Measurements from ENCODE around the gene NELL1.

The NELL1 gene

GRCh38 chr11:21180182-21180581 is 510.8 kb downstream of the NELL1 start:
- Histone ChIP-seq H3K4me3 (replicated peaks; ENCODE audit: insufficient read depth, low read length) (no peak overlapping the region), H3K27ac (replicated peaks) (no peak overlapping the region), H3K27me3 (ENCODE audit: insufficient read depth, poor library complexity, severe bottlenecking) (no peaks in the 10 kb centered on the region)
- no peak for DNase-seq (ENCODE audit: low read depth in 1 of 2, low spot score in 1 of 2)
- TF ChIP-seq POLR2AphosphoS5 (IDR thresholded peaks at IDR 0.05; ENCODE audit: low read depth) (no peak), SPI1 (IDR thresholded peaks at IDR 0.05; ENCODE audit: borderline replicate concordance, low read depth) (no peak), REST (IDR thresholded peaks at IDR 0.05; ENCODE audit: insufficient replicate concordance, low read depth) (no peak), CTCF (IDR thresholded peaks at IDR 0.05; ENCODE audit: insufficient read depth, low read length) (no peak), GABPA (IDR thresholded peaks at IDR 0.05; ENCODE audit: low read depth) (no peak)

- Histone ChIP-seq H3K27me3 (ENCODE audit: insufficient read depth, poor library complexity, severe bottlenecking) (no peaks in the 10 kb centered on the region), H3K27ac (replicated peaks) (no peak overlapping the region), H3K4me3 (replicated peaks; ENCODE audit: insufficient read depth, low read length) (no peak overlapping the region)
- DNase-seq (ENCODE audit: low read depth in 1 of 2, low spot score in 1 of 2) = no peak
- TF ChIP-seq CTCF (IDR thresholded peaks at IDR 0.05; ENCODE audit: insufficient read depth, low read length) = no peak
Observed at GRCh38 chr11:21185959-21186358, 516.6 kb downstream of the NELL1 start.

GRCh38 chr11:21190181-21190580 is 520.8 kb downstream of the NELL1 start:
- no peak for DNase-seq (ENCODE audit: low read depth in 1 of 2, low spot score in 1 of 2)
- Histone ChIP-seq H3K27me3 (ENCODE audit: insufficient read depth, poor library complexity, severe bottlenecking) (no peaks in the 10 kb centered on the region), H3K27ac (replicated peaks) (no peak overlapping the region), H3K4me3 (replicated peaks; ENCODE audit: insufficient read depth, low read length) (no peak overlapping the region)
- no peak for TF ChIP-seq POLR2AphosphoS5 (IDR thresholded peaks at IDR 0.05; ENCODE audit: low read depth)
- no peak for TF ChIP-seq REST (IDR thresholded peaks at IDR 0.05; ENCODE audit: insufficient replicate concordance, low read depth)
- no peak for TF ChIP-seq CTCF (IDR thresholded peaks at IDR 0.05; ENCODE audit: insufficient read depth, low read length)
- TF ChIP-seq SPI1 (IDR thresholded peaks at IDR 0.05; ENCODE audit: borderline replicate concordance, low read depth) = no peak
- no peak for TF ChIP-seq GABPA (IDR thresholded peaks at IDR 0.05; ENCODE audit: low read depth)

GRCh38 chr11:21195995-21196394 is 526.6 kb downstream of the NELL1 start:
- no peak for DNase-seq (ENCODE audit: low read depth in 1 of 2, low spot score in 1 of 2)
- Histone ChIP-seq H3K4me3 (replicated peaks; ENCODE audit: insufficient read depth, low read length) (no peak overlapping the region), H3K27me3 (ENCODE audit: insufficient read depth, poor library complexity, severe bottlenecking) (no peaks in the 10 kb centered on the region), H3K27ac (replicated peaks) (no peak overlapping the region)
- TF ChIP-seq REST (IDR thresholded peaks at IDR 0.05; ENCODE audit: insufficient replicate concordance, low read depth) = no peak
- TF ChIP-seq SPI1 (IDR thresholded peaks at IDR 0.05; ENCODE audit: borderline replicate concordance, low read depth) = no peak
- TF ChIP-seq POLR2AphosphoS5 (IDR thresholded peaks at IDR 0.05; ENCODE audit: low read depth) = no peak
- TF ChIP-seq CTCF (IDR thresholded peaks at IDR 0.05; ENCODE audit: insufficient read depth, low read length) = no peak
- no peak for TF ChIP-seq GABPA (IDR thresholded peaks at IDR 0.05; ENCODE audit: low read depth)
